DND-41 (cell line): ENCODE measurements around the gene MND1.

Experiments used
- CTCF ChIP-seq: IDR thresholded peaks from 2 replicates; pipeline ENCODE4 v1.5.1; 2012; ENCODE audit warnings: borderline replicate concordance, low read length, moderate library complexity, mild to moderate bottlenecking; ENCODE audit not compliant: poor library complexity, severe bottlenecking; ENCODE audit errors: extremely low read depth
- EZH2 ChIP-seq: IDR thresholded peaks from 3 replicates; pipeline ENCODE4 v1.6.1; 2012; ENCODE audit warnings: borderline replicate concordance, low read depth, mild to moderate bottlenecking, moderate library complexity, low read length, inconsistent platforms; ENCODE audit not compliant: severe bottlenecking

GRCh38 chr4:153408932-153409331 lies 64.4 kb downstream of the MND1 start:
- TF ChIP-seq EZH2 (no peak), CTCF (no peak)
